HT1080 (cell line): ENCODE measurements around the gene TM7SF2. TPM values are rescaled to one million over a fixed set of nuclear protein-coding genes. Genes with fewer than 3 reads are reported as not detected.
"Not testable (repeated sequence)": the region's sequence is repeated elsewhere in the genome, so short reads cannot be mapped to it uniquely, and the experiment has no call there.

ENCODE experiments used
- DNase-seq: peaks from one replicate; pipeline ENCODE4 v3.0.0-alpha.2; 2015; ENCODE audit warnings: low read depth
- total RNA-seq: library from RNA; depleted of rRNA; stranded (reverse); fragments of >200 nt; shearing (Covaris generic); gene quantifications from 2 replicates; pipeline ENCODE4 v1.2.3, GENCODE V29; 2014

TM7SF2 gene
- total RNA-seq, 1 experiment from 2014 or later = 5.5 TPM

DNA sequence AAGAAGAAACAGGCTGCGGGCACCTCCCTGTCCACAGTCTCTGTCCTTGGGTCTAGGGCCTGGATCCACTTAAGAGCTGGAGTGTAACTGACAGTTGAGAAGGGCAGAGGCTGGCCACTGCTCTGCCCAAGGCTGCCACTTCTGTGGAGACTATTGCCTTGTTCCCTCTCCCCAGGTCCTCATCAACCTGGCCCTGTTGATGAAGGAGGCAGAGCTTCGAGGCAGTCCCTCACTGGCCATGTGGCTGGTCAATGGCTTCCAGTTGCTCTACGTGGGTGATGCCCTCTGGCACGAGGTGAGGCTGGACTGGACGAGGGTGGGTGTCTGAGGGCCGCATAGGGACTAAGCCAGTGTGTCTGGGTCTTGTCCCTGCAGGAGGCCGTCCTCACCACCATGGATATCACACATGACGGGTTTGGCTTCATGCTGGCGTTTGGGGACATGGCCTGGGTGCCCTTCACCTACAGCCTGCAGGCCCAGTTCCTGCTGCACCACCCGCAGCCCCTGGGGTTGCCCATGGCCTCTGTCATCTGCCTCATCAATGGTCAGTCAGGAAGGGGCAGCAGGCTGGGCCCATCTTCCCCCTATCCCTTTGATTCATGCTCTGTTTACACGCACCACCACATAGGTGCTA lies 3.0 kb downstream of the TM7SF2 start:
- no peak for DNase-seq

DNA sequence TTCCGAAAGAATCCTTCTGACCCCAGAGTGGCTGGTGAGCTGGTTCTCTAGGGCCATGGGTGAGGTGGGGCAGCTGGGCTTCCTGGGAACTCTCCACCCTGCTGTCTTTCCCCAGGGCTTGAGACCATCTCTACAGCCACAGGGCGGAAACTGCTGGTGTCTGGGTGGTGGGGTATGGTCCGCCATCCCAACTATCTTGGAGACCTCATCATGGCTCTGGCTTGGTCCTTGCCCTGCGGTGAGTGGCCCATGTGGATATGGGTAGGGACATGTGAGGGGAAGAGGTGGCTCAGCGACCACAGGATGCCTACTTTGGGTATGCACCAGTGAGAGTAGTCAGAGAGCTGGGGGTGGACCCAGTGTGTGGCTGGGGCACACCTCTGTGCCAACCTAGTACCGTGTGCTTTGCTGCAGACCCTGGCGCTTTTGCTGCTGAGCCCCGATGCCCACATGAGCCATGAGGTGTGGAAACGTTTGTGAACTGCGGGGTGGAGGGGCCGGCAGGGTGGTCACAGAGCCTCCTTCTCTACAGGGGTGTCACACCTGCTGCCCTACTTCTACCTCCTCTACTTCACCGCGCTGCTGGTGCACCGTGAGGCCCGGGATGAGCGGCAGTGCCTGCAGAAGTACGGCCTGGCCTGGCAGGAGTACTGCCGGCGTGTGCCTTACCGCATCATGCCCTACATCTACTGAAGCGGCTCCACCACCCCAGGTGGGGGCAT lies 3.9 kb downstream of the TM7SF2 start:
- DNase-seq = no peak

DNA sequence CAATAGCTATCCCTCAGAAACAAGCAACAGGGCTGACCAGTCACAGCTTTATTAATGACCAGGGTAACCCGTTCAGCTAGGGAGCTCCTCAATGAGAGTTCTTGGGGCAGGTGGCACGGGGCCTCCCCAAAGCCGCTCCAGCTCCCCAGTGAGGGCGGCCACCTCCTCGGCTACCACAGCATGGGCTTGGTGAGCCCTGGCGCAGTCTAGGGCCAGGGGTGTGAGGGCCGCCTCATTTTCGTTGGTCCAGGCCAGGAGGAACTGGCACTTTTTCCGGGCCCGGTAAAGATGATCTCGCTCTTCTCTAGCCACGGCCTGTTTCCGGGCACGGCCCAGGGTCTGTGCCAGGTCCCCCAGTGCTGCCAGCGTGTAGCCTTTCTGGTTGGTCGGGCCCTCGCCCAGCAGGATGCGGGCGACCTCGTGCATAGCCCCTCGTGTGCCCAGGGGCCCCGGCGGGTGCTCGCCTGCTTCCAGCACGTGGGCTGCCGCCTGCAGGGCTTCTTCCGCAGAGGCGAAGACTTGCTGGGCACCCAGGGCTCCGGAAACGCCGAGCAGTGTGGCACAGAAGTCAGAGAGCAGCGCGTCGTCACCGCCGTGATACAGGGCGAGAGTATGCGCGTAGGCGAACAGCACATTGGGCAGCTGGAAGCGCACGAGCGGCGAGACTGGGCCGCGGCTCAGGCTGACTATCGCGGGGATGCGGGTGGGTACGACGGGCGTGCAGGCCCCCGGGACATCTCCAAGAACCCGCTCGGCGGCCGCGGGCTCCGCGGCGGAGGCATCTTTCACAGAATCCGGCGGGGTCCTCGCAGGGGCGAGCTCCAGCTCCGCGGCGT lies 4.9 kb downstream of the TM7SF2 start:
- peak; percentile 30 for DNase-seq

DNA sequence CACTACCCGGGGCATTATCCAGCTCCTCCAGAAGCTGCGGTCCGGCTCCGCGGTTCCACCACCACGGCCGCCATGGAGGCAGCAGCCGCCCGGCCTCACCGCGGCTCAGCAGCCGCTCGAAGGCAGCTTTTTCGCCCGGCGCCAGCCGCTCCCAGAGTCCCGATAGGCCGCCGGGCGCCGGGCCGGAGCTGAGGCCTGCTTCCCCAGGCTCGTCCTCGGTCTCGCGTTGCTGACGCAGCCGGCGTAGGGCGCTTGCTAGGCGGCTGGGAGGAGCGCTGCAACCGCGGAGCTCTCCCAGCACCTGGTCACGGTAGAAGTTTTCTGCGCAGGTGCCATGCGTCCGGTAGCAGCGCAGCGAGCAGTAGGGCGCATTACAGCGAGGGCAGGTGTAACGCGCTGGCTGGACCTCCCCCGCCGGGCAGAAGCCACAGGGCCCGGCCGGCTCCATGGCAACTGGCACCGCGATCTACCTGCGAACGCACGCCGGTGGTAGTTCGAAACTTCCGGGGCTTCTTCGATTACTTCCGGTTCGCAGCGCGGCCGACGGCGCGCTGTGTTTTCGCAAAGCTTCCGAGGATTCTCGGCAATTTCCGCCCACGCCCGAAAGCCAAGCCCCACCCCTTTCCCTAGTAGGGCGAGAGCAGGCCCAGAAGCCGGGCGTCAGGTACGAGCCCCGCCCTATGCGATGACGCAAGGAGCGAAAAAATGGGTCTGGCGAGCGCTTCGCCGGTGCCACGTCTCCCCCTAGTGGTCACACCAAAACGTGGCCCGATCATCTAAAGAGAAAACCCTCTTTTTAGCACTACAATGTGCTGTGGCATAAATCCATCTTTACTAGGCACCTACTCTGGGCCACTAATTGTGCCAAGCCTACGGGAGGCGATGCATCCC lies 5.8 kb downstream of the TM7SF2 start, which contains the start of gene ZNHIT2:
Gene ZNHIT2, minus strand, starts transcription at position 496 of the 891 bp plus-strand sequence. Its CDS starts 48 bp downstream, at position 448.
- peak; percentile 98 for DNase-seq

DNA sequence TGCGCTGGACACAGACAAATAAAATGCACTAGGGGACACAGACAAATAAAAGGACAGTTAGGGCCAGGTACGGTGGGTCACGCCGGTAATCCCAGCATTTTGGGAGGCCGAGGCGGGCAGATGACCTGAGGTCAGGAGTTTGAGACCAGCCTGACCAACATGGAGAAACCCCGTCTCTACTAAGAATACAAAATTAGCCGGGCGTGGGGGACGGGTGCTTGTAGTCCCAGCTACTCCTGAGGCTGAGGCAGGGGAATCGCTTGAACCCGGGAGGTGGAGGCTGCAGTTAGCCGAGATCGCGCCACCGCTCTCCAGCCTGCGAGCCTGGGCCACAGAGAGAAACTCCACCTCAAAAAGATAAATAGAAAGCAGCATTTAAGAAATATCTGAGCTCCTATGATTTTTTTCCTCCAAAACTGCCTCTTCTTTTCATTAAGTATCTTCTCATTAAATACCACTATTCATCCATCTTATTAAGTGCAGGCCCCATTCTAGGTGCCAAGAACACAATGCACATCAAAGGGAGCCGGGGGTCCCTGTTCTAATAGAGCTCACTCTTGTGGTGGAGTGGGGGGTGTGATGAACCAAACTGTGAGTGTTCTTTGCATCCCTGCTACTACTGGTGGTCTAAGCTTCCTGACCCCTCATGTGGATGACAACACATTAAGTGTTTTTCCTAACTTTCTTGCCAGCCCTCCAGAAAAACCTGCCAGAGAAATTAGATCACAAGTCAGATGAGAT lies 6.6 kb downstream of the TM7SF2 start:
- no peak for DNase-seq

DNA sequence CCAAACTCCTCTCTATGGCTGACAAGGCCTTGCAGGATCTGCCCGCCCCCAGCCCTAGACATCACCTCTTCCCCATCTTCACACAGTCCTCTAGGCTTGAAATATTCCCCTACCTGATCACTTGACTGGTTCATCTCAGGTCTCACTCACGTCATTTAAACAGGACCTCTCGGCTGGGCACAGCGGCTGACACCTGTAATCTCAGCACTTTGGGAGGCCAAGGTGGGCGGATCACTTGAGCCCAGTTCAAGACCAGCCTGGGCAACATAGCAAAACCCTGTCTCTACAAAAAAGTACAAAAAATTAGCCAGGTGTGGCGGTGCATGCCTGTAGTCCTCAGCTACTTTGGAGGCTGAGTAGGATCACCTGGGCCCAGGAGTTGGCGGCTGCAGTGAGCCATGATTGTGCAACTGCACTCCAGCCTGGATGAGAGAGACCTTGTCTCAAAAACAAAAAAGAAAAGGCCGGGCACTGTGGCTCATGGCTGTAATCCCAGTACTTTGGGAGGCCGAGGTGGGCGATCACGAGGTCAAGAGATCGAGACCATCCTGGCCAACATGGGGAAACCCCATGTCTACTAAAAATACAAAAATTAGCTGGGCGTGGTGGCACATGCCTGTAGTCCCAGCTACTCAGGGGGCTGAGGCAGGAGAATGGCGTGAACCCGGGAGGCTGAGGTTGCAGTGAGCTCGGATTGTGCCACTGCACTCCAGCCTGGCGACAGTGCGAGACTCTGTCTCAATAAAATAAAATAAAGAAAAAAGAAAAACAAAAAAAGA lies 7.4 kb downstream of the TM7SF2 start:
- DNase-seq = not testable (repeated sequence)

DNA sequence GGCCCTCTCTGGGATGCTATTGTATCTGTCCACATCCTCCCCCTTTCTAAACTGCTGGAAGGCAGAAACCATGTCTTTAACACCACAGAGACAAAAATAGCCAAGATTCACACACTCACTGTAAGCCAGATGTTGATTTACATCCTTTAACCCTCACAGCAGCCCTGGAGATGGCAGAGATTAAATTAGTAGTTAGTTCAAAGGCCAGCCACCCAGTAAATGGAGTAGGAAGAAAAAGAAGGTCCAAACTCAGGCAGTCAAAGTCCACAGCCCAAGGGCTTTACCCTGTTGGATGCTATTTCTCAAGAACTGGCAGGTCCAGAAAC lies 8.0 kb downstream of the TM7SF2 start:
- DNase-seq = no peak

DNA sequence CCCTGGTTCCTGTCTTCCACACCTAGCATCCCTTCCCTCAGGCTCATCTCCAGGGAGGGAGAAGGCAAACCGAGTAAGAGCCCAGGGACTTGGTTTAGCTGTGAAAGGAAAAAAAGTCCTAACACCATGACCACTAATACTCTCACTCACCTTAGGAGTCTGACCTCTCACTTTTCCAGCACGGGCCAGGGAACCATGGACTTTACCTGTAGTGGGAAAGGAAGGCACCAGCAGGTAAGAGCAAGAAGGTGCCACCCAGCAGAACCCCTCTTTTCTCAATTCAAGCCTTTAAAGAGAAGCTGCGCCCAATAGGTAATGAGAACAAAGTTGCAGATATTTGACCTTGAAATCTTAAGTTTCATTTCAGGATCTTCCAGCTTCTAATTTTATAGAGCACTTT lies 9.2 kb downstream of the TM7SF2 start:
- DNase-seq = no peak

DNA sequence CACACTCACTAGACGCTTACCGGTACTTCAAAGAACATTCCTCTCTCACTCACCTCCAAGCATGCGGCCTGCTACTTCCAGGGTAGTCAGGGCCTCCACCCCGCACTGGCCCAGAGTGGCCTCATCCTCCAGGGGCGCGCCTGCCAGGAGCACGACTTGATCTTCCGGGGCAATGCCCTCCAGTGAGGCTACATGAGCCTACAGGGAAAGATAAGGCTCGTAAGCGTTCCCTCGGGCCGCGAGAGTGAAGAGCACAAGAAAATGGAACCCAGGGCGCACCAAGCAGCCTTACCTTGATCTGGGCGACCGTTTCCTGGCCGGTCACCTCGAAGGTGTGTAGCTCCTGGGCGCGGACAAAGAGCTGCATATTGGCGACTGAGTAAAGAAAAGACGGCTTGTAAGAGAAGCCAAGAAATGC lies 9.8 kb downstream of the TM7SF2 start:
- DNase-seq = no peak

DNA sequence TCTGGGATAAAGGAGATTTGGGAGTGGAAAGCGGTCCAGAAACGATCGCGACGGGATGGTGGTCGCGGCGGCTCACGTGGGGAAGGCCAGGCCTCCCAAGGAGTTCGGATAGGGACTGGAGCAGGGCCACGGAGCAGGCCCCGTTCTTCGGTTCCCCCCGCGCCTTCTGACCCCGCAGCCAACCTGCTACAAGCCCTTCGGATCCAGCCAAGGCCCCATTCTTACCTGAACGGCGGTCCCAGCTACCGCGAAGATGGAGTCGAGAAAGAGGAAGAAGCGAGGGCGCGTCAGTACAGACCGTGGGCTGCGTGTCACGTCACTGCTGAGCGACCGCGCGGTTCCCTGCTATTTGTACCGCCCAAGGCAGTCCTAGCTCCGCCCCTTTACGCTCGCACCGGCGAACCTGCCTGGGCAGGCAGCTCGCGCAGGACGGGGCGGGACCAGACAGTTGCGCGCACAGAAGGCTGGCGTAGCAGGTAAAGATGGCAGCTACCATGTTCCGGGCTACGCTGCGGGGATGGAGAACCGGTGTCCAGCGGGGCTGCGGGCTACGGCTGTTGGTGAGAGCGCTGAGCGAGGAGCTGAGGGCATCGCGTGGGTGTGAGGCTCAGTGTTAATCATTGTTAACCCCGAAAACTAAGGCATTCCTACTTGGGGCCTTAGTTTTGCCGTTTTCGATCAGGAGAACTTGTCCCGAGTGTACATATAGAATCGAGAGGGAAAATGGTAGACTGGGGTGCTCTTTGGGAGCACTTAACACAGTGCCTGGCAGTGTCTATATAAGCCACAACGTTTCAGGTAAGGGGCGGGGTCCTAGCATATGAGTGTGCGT lies 10.4 kb downstream of the TM7SF2 start, which contains the start of the genes FAU and MRPL49:
Gene FAU, minus strand, starts transcription at position 270 of the 832 bp plus-strand sequence. CDS start 321 bp downstream, outside the sequence.
Gene MRPL49, plus strand, starts transcription at position 457 of the 832 bp plus-strand sequence. Its CDS starts 26 bp downstream, at position 483.
- peak; percentile 96 for DNase-seq

DNA sequence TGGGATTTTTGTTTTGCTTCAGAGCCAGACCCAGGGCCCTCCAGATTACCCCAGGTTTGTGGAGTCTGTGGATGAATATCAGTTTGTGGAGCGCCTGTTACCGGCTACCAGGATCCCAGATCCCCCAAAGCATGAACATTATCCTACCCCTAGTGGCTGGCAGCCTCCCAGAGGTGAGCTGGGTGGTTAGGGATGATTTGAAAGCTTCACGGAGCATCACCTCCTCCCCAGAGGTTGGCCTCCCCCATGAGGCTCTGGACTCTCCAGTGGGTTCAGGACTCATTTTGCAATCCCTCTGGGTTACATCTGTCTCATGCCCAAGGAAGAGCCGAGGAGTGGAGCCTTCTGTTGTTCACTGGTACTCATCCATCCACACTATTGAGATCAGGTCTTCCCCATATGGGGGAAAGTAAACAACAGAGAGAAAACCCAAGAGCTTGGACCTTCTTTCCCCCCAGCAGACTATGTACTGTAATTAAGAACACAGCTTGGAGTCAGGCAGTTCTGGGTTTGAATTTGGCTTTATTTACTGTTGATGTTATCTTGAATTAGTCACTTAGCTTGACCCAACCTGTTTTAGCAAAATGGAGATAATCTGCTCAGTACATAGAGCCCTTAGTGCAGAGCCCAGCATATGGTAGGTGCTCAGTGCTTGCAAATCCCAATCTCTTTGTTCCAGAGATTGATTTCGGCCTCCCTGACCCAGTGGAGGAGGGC lies 13.0 kb downstream of the TM7SF2 start:
- DNase-seq = no peak

DNA sequence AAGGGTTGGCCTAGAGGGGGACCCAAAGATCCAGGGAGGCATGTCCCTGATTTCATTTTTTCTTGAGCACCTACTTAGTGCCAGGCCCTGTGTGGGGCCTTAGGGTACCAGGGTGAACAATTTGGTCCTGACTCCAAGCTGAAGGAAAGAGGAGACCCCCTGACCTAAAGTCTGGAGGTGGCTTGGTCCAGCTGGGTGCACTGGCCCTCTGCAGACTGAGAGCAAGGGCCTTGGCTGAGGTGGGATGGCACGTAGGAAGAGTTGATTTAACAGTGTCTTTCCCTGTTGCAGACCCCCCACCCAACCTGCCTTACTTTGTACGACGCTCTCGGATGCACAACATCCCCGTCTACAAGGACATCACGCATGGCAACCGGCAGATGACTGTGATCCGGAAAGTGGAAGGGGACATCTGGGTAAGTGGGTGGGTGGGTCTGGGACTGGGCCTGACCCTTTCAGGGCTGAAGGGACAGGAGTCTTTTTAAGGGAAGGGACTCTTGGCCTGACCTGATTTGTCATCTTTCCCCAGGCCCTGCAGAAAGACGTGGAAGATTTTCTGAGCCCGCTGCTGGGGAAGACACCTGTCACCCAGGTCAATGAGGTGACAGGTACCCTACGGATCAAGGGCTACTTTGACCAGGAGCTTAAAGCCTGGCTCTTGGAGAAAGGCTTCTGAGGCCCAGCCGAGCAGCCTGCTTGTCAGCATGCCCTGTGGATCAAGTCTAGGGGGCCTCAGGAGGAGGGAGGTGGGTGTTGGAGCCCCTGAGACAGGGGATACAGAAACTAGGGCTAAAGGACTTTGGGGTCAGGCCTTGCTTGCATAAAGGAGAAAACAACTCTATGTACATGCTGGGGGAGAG lies 13.8 kb downstream of the TM7SF2 start:
- DNase-seq = no peak

DNA sequence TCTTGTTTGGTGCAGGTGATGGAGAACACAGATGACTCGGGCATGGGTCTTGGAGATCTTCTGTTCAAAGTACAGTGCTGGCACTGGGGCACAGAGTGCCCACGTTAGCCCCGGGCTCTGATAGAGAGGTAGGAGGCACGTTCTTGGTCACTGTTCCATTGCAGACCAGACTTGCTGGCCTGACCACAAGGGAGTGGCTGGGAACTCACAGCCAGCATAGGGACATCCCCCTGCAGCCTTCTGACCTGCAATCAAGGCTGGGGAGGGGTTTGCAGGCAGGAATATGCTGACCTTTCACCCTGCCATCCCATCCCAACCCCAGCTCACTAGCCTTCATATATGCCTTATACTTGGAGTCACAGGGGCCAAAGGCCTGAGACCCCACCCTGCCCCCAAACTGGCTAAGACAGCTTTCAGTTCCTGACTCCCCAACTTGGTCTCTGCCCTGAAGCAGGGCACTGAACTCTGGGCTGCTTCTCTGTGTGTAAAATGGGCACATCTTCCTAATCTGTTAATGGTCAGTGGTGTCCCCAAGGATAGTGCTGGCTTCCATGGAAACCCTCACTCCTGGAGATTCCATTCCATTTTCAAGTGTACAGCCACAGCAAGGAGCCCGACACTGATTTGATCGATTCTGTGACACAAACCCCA lies 15.1 kb downstream of the TM7SF2 start:
- DNase-seq = no peak

DNA sequence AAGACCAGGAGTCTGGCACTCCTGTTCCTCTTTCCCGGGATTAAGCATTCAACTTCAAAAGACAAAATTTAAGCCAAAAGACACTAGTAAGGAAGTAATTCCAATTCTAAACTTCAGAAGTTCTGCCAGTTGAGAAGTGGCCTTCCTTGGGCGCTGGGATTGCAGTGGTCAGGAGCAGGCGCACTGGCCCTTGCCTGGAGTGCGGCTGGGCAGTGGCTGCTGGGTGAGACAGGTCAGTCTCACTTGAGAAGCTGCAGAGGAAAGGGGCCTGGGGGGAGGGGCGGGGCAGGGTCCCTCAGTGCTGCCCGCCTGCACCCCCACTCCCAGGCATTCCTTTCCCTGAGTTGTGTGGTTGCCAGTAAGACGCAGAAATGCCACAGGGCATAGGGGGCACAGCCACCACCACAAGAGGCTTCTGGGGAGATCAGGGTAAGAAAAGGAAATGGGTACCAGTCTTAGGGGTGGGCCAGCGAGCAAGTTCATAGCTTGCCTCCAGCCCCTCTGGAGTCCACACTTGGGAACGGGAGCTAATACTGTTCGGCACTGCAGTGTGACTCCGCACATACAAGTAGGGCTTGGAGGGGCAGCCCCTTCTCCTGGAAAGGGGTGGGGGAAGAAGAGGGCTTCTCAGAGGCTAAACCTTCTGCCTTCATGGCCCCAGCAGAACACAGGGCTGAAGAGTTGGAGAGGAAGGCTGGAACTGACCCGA lies 16.0 kb downstream of the TM7SF2 start:
- DNase-seq = no peak
